TTC549 (cell line): ENCODE measurements around the gene PAQR6.

Experiments
- FAIRE-seq: peaks from 2 replicates; lab custom pipeline; 2012; peaks lifted over from hg19 to GRCh38; lab: Jason Lieb, UNC

Gene PAQR6, protein sequence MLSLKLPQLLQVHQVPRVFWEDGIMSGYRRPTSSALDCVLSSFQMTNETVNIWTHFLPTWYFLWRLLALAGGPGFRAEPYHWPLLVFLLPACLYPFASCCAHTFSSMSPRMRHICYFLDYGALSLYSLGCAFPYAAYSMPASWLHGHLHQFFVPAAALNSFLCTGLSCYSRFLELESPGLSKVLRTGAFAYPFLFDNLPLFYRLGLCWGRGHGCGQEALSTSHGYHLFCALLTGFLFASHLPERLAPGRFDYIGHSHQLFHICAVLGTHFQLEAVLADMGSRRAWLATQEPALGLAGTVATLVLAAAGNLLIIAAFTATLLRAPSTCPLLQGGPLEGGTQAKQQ

DNA sequence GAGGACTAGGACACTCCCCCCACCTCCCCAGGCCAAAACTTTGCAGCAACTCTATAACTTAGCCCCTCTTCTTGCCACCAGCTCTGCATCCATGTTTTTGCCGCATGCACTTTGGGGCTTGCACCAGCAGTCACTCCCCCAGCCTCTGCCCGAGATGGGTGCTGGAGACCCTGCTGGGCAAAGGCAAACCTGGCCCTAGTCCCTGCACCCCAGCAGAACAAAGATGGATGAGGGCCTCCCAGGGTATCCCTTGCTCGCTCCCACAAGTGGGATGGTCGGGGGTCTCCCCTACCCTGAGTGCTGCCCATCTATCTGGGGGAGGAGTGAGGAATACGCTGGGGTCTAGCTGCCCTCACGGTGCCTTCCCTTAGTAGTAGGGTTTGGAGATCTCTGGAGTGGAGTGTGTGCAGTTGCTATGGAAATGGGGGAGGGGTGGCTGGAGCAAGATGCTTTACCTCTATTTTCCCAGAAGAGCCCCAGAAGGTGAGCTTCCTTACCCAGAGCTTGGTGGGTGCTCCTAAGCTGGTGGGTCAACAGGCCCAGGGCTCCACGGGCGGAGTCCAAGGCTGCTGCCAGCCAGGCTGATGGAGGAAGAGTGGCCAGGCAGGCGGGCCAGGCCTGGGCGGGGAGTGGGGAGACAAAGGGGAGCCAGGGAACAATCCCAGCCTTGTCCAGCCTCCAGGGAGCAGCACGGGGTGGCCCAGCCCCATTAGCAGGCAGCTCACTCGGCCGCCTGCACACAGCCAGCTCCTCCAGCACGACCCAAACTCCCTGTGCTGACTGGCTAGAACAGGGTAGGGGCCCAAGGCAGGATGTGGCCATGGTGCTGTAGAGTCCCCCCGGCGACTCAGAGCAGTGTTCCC lies at the start of gene PAQR6:
Gene PAQR6 (minus strand): TSS at position 597 of the 863 bp plus-strand sequence. CDS start 1,325 bp downstream, outside the sequence.
- FAIRE-seq = no peak

DNA sequence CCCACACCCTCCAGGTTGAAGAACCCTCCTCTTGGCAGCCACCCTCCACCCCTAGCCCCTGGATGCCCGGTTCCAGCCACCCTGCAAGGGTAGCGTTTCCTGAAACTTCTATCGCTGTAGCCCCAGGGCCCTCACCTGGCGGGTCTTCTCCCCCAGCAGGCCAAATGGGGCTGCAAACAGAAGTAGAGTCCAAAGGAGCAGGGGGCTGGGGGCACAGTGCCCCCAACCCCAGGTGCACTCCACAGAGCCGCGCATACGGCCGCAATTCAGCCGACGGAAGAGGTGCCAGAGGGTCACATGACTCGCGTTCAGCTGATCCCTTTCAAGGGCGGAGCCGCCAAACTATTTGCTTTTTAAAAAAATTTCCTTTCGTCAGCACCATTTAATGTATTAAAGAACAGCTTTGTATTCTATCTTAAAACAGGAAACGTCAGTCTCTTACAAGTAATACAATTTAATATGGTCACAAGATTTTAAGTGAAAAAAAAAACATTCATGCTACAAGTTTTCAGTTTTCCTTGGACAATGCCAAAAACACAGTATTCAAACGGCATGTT lies 47.6 kb upstream of the PAQR6 start, which contains the start of gene GLMP:
Gene GLMP (minus strand): TSS at position 289 of the 557 bp plus-strand sequence. CDS start 34 bp downstream, at position 255.
- FAIRE-seq = peak; percentile 82

DNA sequence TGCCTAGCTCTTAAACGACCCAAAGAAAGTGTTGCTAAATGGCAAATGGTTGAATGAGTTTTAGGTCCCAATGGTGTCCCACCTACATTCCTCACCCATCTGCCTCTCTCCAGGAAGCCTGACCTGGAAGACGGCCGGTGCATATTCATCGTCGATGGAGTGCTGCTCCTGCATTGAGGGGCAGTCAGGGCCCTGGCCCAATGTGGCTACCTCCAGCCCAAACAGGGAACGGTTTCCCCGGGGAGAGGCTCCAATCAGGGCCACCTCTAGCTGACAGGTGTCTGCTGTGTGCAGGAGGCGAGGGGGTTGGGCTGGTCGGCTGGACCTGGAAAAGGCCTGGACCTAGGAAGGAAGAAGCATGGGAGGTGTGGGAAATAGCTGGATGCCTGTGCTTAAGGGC lies 46.0 kb upstream of the PAQR6 start:
- FAIRE-seq = no peak

DNA sequence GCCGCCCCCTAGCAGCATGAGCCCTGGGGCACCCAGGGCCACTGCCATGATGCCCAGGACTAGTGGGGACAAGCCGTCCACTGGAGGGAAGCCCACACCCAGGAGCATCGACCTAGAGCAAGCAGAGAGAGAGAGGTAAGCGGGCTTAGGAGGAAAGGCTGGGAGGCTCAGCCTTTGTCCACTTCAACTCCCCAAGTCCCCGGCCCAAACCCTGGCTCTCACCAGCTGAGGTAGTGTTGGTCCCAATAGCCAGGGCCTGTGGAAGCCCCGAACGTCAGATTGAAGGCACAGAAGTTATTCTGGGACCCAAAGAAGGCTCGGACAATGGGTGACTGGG lies 45.2 kb upstream of the PAQR6 start:
- FAIRE-seq = no peak

DNA sequence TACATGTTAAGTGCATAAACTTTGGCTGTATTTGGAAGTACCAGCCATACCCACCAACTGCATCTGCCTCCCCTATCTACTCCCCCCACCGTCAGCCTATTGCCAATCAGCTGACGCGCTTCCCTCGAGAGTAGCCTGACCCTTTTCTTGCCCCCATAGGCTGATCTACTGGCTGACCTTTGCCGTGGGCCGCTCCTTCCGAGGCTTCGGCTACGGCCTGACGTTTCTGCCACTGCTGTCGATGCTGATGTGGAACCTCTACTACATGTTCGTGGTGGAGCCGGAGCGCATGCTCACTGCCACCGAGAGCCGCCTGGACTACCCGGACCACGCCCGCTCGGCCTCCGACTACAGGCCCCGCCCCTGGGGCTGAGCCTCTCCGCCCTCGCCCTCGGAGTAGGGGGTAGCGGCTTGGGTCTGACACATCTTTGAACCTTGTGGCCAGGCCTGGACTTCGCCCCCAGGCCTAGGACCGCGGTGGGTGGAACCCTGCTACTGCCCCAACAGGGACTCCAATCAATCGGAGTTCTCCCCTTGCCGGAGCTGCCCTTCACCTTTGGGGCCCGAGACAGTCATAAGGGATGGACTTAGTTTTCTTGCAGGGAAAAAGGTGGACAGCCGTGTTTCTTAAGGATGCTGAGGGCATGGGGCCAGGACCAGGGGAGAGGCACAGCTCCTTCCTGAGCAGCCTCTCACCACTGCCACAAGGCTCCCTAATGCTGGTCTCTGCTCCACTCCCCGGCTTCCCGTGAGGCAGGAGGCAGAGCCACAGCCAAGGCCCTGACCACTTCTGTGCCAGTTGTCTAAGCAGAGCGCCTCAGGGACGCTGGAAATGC lies 43.6 kb upstream of the PAQR6 start:
- FAIRE-seq = peak; percentile 66

DNA sequence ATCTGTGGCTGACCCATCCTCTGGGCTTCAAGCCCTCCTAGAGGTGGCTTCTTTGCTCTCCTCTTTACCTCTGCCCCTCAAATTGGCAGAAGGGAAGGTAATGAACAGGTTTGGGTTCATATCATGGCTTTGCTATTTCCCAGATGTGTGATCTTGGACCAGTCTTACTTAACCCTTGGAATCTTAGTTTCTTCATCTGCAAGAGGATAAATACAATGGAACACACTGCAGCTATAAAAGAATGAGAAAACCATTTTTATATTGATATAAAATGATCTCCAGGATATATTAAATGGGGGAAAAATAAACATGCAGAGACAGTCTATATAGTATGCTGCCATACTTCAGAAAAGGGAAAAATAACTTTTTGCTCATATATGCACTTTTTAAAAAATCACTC lies 42.0 kb upstream of the PAQR6 start:
- FAIRE-seq = no peak

DNA sequence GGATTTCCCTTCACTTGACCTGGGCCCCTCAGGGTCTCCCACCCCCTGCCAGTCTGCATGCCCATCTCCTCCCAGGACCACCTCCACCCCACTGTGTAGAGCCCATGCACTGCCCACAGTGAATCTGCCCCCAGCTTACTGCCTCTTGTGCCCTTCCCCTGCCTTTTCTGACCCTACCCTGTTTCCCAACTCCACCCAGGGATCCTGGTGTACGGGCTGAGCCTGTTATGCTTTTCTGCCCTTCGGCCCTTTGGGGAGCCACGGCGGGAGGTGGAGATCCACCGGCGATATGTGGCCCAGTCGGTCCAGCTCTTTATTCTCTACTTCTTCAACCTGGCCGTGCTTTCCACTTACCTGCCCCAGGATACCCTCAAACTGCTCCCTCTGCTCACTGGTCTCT lies 38.2 kb upstream of the PAQR6 start:
- no peak for FAIRE-seq

DNA sequence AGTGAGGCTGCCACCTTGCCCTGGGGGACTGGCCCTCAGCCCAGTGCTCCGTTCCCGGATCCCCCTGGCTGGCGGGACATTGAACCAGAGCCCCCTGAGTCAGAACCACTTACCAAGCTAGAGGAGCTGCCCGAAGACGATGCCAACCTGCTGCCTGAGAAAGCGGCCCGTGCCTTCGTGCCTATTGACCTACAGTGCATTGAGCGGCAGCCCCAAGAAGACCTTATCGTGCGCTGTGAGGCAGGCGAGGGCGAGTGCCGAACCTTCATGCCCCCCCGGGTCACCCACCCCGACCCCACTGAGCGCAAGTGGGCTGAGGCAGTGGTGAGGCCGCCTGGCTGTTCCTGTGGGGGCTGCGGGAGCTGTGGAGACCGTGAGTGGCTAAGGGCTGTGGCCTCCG lies 37.6 kb upstream of the PAQR6 start:
- FAIRE-seq = no peak

DNA sequence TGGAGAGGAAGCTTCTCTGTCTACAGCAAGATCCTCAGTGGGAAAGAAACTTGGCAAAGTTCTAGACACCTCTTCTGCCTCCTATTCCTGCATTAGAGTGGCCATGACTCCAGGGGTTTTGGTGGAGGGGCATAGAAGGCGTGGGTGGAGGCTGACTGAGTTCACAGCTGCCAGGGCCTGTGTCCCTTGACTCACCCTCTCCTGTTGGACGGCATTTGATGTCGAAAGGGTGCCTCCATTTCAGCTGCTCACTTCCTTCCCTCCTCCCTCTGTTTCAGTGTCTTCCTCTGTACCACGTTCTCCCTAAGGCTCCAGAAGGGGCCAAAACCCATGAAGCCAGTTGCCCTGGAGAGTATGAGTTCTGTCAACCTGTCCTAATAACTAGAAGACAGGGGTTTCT lies 36.9 kb upstream of the PAQR6 start:
- no peak for FAIRE-seq

DNA sequence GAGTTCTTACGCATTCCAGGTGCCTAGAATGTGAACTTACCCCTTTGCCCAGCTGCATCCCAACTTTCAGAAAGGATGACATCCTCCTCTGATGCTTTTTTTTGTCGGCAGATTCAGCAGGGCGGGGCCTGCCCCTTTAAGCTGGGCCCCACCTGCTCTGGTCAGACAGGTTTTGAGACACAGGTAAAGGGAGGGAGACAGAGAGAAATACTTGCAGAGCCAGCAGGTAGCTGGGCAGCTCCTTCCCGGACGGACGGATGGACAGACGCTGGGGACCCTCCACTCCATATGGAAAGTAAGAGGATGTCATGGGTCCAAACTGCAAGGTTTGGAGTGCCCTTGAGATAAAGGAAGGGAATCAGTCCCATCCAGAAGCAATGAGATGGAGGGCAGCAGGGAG lies 36.3 kb upstream of the PAQR6 start, which contains the start of gene TMEM79:
Gene TMEM79 (plus strand): TSS at position 214 of the 400 bp plus-strand sequence. CDS start 902 bp downstream, outside the sequence.
- FAIRE-seq = no peak

DNA sequence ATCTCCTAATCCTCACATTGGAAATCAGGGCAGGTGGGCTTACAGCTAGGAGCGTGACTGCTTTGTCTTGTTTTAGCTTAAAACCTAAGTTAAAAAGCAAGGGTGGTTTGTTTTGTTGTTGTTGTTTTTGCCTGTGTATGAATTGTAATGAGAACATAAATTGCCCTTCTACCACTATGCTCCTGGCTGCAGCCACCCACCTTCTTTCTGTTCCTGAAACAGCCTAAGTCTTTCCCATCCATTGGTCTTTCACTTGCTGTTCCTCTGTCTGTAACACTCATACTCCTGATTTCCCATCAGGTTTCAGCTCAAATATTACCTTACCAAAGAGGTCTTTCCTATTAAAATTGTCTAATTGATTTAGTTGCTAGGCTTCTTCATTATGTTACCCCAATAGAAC lies 35.7 kb upstream of the PAQR6 start:
- no peak for FAIRE-seq

DNA sequence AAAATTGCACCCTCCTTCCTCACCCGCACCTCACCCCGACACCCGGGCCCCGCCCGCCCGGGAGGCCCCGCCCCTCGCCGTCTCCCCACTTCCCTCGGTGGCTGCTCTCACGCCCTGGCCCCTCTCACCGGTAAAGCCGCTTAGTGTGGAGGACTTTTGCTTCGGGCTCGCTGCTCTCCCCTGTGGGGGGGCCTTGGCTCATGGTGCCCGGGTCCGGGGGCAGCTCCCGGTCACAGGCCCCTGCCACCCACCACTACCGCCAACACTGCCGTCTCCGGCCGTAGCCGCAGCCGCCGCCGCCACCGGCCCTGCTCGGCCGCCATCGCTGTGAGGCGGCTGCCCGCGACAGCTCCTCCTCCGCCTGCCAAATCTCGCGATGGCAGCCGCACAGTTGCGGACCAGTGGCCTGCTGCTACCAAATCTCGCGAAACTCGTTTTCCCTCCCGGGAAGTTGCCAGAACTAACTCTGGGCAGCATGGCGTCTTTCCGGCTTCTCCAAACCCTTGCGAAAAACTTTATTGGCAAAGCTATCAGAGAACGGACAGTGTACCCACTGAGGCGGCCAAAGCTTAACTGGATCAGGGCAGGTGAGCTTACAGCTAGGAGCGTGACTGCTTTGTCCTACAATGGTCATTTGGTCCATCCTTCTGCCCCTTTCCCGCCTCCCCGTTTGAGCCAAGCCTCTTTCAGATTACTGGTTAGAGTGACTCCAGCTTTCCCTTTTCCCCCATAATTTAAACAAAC lies 34.8 kb upstream of the PAQR6 start, which contains the start of gene SMG5:
Gene SMG5 (minus strand): TSS at position 347 of the 744 bp plus-strand sequence. CDS start 145 bp downstream, at position 202.
- peak; percentile 97 for FAIRE-seq

DNA sequence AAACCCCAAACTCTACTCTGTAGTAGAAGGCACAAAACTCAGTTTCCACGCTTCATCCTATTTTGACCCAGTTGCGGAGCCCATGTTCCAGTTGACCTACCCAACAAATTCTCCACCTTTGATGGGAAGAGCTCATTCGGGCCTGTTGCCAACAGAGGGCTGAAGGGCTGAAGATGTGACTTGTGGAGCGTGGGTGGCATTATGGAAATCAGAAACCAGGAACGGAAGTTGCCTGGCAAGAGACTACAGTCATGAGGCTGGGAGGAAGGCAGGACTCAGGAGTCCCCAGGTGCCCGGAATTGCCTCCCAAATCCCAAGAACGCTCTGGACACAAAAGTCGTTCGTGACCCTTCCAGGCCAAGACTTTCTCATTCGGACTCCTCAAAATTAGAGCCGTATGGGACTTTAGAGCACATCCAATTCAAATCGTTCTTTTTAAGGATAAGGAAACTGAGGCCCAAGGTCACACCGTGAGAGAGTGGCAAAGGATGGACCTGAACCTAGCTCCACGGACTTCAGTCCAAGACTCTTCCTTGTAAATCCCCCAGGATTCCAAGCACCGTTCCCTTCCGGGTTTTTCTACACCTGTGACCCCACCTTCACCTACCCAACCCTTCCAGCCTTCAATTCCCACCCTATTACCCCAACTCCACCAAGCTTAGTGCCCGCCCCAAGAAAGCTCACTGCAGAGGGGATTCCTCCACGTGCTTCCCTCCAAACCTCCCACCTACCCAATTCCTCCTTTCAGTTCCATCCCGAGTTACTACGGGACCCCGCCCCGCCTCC lies 34.0 kb upstream of the PAQR6 start:
- no peak for FAIRE-seq

DNA sequence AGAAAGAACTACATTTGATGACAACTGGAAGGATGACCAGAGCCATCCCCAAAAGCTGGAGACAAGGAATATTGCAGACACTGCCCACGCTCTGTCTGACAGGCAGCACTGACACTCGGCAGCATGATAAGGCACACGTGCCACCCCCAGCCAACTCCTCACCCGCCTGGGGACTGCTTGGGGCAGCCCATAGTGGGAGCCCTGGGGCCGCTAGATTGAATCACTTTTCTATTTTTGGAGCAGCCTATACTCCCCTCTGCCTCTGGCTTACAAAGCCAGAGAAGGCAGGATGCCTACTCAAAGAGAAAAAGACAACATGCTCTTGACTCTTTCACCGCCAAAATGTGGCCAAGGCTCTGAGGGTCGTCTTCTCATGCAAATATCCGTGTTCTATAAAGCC lies 33.4 kb upstream of the PAQR6 start:
- no peak for FAIRE-seq

DNA sequence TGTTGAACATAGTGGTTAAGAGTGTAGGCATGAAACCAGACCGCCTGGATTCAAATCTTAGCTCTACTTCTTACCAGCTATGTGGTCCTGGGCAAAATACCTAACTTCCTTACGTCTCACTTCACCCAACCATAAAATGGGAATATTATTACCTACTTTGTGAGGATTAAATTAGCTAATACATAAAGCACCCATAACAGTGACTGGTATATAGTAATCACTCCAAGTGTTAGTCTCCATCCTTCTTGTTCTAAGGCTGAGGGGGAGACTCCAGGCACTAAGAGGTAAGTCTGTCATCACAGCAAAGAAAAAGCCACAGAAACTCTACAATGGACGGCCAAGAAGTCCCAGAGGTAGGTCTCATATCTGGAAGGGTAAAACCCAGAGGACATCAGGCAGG lies 32.0 kb upstream of the PAQR6 start:
- no peak for FAIRE-seq

DNA sequence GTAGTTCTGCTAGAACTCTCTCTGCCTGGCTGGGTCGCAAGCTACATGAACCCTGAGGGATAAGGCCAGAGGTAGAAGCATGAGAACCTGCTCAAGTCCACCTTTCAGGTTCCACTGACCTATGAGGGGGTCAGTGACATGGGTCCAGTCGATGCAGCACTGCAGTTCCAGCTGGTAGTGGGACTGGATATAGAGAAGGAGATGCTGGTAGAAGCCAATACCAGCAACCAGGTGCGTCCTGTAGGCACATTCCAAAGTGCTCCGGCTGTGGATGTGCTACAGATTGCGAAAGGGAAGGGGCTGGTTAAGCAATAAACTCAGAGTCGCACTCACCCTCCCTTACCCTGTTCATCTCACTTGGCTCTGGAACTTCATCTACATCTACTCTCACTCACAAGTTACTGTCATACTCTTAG lies 29.1 kb upstream of the PAQR6 start:
- no peak for FAIRE-seq

DNA sequence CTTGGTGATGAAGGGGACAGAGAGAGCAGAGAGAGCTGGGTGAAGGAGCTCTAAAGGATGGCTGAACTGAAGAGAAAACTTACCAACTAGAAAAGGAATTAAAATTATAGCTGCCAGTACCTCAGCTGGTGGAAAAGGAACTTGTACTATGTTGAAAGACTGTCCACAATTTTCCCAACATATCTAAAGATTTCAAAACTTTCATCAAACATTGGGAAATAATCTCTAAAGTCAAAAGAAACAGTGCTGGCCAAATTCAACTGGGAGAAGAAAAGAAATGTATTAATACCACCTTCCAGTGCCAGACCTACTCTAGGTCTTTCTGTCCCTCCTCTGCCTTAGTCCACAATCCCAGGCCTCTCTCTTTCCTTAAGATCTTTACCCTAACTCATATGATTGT lies 28.7 kb upstream of the PAQR6 start:
- FAIRE-seq = no peak

DNA sequence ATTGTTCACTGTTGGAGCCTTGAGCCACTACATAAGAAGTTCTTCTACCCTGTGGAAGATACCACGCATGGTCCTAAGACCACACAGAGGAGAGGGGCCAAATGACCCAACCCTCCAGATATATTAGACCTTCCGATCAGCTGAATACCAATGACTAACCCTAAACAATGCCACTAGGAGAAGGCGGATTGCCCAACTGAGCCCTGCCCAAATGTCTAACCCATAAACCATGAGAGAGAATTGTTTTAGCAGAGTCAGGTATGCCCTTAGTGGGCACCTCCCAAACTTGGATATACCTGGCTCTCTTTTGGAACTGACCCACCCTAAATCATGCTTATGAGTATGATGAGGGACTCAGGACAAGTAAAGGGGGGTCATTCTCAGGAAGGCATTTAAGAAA lies 22.5 kb upstream of the PAQR6 start:
- FAIRE-seq = no peak

DNA sequence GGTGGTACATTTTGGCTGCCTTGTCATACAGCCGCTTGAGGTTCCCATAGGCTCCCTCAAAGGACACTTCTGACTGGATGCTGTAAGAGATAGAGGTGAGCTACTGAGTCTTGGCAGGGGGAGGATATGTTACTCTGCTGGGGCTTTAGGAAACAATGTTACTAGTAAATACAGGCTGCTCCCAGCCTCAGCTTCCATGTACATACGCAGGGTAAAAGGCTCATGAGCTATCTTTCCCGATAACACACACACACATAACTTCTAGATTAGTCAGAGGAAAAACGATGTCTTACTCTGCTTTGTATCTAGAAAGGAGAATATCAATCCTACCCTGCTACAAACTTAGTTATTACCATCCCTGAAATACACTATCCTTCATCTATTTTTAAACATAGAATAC lies 20.5 kb upstream of the PAQR6 start:
- no peak for FAIRE-seq

DNA sequence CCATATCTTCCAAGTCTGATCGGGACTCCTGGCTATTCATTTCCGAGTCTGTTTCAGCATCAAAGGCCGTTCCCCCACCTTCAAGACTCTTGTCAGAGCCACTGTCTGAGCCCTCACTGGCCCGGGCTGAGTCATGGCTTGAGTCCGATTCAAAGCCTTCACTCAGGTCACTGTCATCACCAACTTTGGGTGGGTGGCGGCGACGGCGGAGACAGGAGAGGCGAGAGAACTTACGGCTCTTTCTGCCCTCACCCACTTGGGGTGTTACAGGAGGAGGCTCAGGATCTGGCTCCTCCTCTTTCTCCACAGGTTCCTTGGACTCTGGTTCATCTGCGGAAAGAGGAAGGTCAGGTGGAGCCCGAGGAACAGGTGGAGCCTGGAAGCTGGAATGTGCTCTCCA lies 18.2 kb upstream of the PAQR6 start:
- FAIRE-seq = no peak

DNA sequence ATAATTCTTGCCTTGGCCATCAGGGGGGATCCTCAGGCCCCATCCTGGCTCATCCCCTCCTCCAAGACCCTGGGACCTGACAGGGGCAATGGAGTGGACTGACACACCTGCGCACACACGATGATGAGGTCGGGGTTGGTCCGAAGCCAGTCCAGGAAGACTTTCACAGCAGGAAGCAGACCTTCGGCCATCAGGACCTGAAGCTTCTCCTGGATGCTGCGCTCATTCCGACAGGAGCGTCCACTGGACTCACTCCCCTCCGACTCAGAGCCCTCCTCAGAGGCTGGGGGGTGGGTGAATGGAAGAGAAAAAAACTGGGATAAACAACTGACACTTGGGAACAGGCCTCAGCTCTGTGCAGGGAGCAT lies 15.4 kb upstream of the PAQR6 start:
- no peak for FAIRE-seq
